ENCODE results near the gene LOXL1. TPM values are rescaled to one million over a fixed set of nuclear protein-coding genes. Genes with fewer than 3 reads are reported as not detected.

LOXL1 gene
- total RNA-seq, 1 donor from 2014 or later: 29.0 TPM

DNA sequence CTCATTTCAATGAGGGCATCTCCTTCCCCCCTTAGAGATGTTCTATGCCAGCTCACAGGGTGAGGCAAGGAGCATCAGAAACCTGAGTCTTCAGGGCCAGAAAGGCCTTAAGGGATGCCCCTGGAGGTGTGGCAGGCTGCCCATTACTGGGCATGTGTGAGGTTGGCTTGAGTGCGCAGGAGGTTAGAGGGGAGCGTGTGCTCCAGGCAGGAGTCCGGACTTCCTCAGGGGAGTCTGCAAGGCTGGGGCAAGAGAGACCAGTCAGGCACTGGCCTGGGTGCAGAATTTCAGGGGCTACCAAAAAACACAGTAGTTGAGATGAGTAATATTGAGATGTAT lies 1.9 kb downstream of the LOXL1 start:
- H3K27me3 ChIP-seq: no peaks in the 10 kb centered on the region
- TF ChIP-seq, protein P1, sequence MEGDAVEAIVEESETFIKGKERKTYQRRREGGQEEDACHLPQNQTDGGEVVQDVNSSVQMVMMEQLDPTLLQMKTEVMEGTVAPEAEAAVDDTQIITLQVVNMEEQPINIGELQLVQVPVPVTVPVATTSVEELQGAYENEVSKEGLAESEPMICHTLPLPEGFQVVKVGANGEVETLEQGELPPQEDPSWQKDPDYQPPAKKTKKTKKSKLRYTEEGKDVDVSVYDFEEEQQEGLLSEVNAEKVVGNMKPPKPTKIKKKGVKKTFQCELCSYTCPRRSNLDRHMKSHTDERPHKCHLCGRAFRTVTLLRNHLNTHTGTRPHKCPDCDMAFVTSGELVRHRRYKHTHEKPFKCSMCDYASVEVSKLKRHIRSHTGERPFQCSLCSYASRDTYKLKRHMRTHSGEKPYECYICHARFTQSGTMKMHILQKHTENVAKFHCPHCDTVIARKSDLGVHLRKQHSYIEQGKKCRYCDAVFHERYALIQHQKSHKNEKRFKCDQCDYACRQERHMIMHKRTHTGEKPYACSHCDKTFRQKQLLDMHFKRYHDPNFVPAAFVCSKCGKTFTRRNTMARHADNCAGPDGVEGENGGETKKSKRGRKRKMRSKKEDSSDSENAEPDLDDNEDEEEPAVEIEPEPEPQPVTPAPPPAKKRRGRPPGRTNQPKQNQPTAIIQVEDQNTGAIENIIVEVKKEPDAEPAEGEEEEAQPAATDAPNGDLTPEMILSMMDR (IDR thresholded peaks at IDR 0.05): no peak
- TF ChIP-seq POLR2A (IDR thresholded peaks at IDR 0.05) (no peak), POLR2AphosphoS5 (IDR thresholded peaks at IDR 0.05; ENCODE audit: insufficient read depth in 1 of 2, low read depth in 1 of 2) (no peak)
- intact Hi-C loops (cut with DNase I): no loop called here

DNA sequence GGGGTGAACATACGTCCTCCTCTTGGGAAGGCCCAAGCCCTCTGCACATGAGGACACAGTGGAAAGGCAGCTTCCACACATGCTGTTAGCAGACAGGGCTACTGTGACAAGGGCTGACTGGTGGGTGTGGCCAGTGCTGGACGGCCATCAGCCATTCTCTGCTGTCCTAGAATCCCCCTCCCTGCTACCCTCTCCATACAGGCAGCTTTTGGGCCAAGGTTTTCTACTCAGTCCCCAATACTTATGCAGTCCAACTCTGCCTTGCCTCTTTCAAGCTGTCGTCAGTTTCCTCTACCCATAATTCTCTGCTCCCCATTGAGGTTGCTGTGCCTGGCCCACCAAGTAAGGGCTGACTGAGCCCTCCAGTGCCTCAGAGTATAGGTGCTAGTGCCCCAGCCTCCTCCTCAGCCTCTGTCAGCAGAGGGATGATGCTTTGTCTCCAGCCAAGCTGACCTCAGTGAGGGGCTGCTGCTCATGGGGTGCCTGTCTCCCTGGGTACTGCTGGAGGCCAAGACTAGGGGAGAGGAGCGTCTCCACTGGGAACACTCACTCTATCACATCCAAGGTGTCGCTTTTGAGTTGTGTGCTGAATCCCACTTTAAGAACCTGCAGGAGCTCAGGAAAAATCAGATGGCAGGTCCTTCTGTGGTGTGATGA lies 2.8 kb downstream of the LOXL1 start:
- no peaks in the 10 kb centered on the region for H3K9me3 ChIP-seq
- TF ChIP-seq, protein P1 (IDR thresholded peaks at IDR 0.05): no peak
- TF ChIP-seq POLR2AphosphoS5 (IDR thresholded peaks at IDR 0.05; ENCODE audit: insufficient read depth in 1 of 2, low read depth in 1 of 2): no peak
- TF ChIP-seq POLR2A (IDR thresholded peaks at IDR 0.05): no peak
- H3K4me1 ChIP-seq: peaks cover 59% of the 10 kb centered on the region
- H3K27me3 ChIP-seq: no peaks in the 10 kb centered on the region
- no peaks in the 10 kb centered on the region for H3K36me3 ChIP-seq
- intact Hi-C loops (cut with DNase I): no loop called here
- DNase-seq (ENCODE audit: extremely low spot score in 2 of 2): no peak
- H3K4me3 ChIP-seq: no peak overlapping the region
- peak overlapping the region; percentile 86 for H3K27ac ChIP-seq

More for the DNA sequence above, 1.9 kb downstream of the LOXL1 start:
- H3K9me3 ChIP-seq: no peaks in the 10 kb centered on the region
- peaks cover 68% of the 10 kb centered on the region for H3K4me1 ChIP-seq
- H3K36me3 ChIP-seq: no peaks in the 10 kb centered on the region
- peak overlapping the region; percentile 72 to 75 for H3K4me3 ChIP-seq
- no peak for DNase-seq (ENCODE audit: extremely low spot score in 2 of 2)
- H3K27ac ChIP-seq: peak overlapping the region; percentile 87

GRCh38 chr15:73930371-73930770 lies 4.1 kb downstream of the LOXL1 start:
- H3K27me3 ChIP-seq: no peaks in the 10 kb centered on the region
- H3K9me3 ChIP-seq: no peaks in the 10 kb centered on the region
- no peaks in the 10 kb centered on the region for H3K36me3 ChIP-seq
- peak overlapping the region; percentile 86 for H3K27ac ChIP-seq
- peaks cover 47% of the 10 kb centered on the region for H3K4me1 ChIP-seq
- TF ChIP-seq, protein P1 (IDR thresholded peaks at IDR 0.05): no peak
- TF ChIP-seq POLR2AphosphoS5 (IDR thresholded peaks at IDR 0.05; ENCODE audit: insufficient read depth in 1 of 2, low read depth in 1 of 2): peak in 1 of 2 donors; percentile 74
- TF ChIP-seq POLR2A (IDR thresholded peaks at IDR 0.05): no peak
- DNase-seq (ENCODE audit: extremely low spot score in 2 of 2): no peak
- intact Hi-C loops (cut with DNase I): no loop called here
- no peak overlapping the region for H3K4me3 ChIP-seq

DNA sequence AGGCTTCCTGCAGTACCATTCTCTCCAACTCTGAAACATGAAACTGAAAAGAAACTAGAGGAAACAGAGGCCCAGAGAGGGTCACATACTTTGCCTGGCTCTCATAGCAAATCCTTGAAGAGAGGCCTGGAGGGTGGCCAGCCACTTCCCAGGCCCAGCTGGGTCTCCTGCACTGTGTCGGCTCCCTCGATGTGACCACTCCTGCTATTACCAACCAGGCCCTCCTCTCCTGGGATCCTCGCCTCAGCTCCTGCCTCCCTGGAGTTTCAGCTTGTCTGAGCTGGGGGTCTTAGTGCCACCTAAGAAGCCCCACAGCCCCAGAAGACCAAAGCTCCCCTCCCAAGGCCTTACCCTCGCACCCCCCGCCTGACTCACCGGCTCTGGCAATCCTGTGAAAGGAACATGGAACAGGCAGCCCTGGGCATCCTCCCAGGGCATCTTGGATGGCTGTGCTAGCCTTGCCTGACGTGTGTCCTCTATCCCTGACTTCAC lies 4.6 kb downstream of the LOXL1 start:
- peaks cover 47% of the 10 kb centered on the region for H3K4me1 ChIP-seq
- H3K27me3 ChIP-seq: no peaks in the 10 kb centered on the region
- H3K27ac ChIP-seq: peak overlapping the region; percentile 86
- no peak for DNase-seq (ENCODE audit: extremely low spot score in 2 of 2)
- no peaks in the 10 kb centered on the region for H3K9me3 ChIP-seq
- TF ChIP-seq, protein P1 (IDR thresholded peaks at IDR 0.05): no peak
- TF ChIP-seq POLR2AphosphoS5 (IDR thresholded peaks at IDR 0.05; ENCODE audit: insufficient read depth in 1 of 2, low read depth in 1 of 2) (no peak), POLR2A (IDR thresholded peaks at IDR 0.05) (no peak)
- H3K36me3 ChIP-seq: no peaks in the 10 kb centered on the region
- no peak overlapping the region for H3K4me3 ChIP-seq
- intact Hi-C loops (cut with DNase I): no loop called here

DNA sequence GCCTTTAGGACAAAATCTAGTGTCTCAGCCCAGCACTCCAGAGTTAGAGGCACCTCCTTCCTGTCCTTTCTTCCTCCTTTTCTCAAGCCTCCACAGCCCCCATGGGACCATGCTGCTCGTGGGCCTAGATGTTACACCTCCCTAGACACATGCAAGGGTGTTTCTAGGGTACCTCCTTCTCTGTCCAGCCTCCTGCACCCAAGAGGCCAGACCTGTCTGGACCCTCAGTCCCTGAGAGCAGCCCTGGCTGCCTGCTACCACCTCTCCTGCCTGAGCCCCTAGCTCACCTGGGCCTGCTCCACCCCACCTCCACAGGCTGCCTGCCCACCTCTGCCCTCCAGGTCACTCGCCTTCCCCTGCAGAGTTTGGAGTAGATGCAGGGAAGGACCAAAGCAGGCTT lies 5.2 kb downstream of the LOXL1 start:
- no peaks in the 10 kb centered on the region for H3K9me3 ChIP-seq
- TF ChIP-seq POLR2A (IDR thresholded peaks at IDR 0.05) (no peak), POLR2AphosphoS5 (IDR thresholded peaks at IDR 0.05; ENCODE audit: insufficient read depth in 1 of 2, low read depth in 1 of 2) (no peak)
- TF ChIP-seq, protein P1 (IDR thresholded peaks at IDR 0.05): no peak
- peaks cover 49% of the 10 kb centered on the region for H3K4me1 ChIP-seq
- peak overlapping the region; percentile 86 for H3K27ac ChIP-seq
- no peaks in the 10 kb centered on the region for H3K27me3 ChIP-seq
- DNase-seq (ENCODE audit: extremely low spot score in 2 of 2): no peak
- no peak overlapping the region for H3K4me3 ChIP-seq
- H3K36me3 ChIP-seq: no peaks in the 10 kb centered on the region
- intact Hi-C loops (cut with DNase I): no loop called here

Data from vagina (tissue), 2 donors.